Liver (tissue), 9 donors: ENCODE data around the gene APOBEC3A. TPM values are rescaled to one million over a fixed set of nuclear protein-coding genes. Genes with fewer than 3 reads are reported as not detected.
"Not testable (repeated sequence)": the region's sequence is repeated elsewhere in the genome, so short reads cannot be mapped to it uniquely, and the experiment has no call there.

ENCODE experiments used
- DNase-seq: peaks from one replicate; pipeline ENCODE4 v3.0.0-alpha.2; 2017; ENCODE audit warnings: low spot score
- H3K27ac ChIP-seq, 2 donors: one replicate each; pipeline ENCODE4 v1.7.0; 2013; ENCODE audit warnings: inconsistent platforms in 2 of 2, low read length in 2 of 2, control low read depth in 1 of 2, low read depth in 1 of 2, mild to moderate bottlenecking in 1 of 2
- H3K27me3 ChIP-seq, 4 donors: one replicate each; pipeline versions ENCODE4 v1.6.1 to v1.7.0; 2013; ENCODE audit warnings: low read length in 3 of 4, inconsistent platforms in 1 of 4, mild to moderate bottlenecking in 1 of 4, moderate library complexity in 1 of 4; ENCODE audit not compliant: control insufficient read depth in 4 of 4, insufficient read depth in 4 of 4
- H3K36me3 ChIP-seq, 4 donors: one replicate each; pipeline versions ENCODE4 v1.6.1 to v1.7.0; 2013; ENCODE audit warnings: low read length in 3 of 4, mild to moderate bottlenecking in 3 of 4, low read depth in 1 of 4, moderate library complexity in 1 of 4; ENCODE audit not compliant: control insufficient read depth in 4 of 4, insufficient read depth in 3 of 4
- H3K4me1 ChIP-seq, 4 donors: one replicate each; pipeline versions ENCODE4 v1.6.1 to v1.7.0; 2013; ENCODE audit warnings: low read length in 3 of 4, mild to moderate bottlenecking in 3 of 4, moderate library complexity in 1 of 4; ENCODE audit not compliant: control insufficient read depth in 4 of 4, insufficient read depth in 4 of 4
- H3K4me3 ChIP-seq, 3 donors: one replicate each; pipeline versions ENCODE4 v1.6.1 to v1.7.0; 2013; ENCODE audit warnings: low read length in 3 of 3, control low read depth in 1 of 3, low read depth in 1 of 3, mild to moderate bottlenecking in 1 of 3
- H3K9ac ChIP-seq, 2 donors: one replicate each; pipeline ENCODE4 v1.7.0; 2013; ENCODE audit warnings: low read length in 2 of 2, mild to moderate bottlenecking in 2 of 2, moderate library complexity in 2 of 2, control low read depth in 1 of 2, low read depth in 1 of 2
- H3K9me3 ChIP-seq, 4 donors: one replicate each; pipeline versions ENCODE4 v1.6.1 to v1.7.0; 2013; ENCODE audit warnings: low read length in 3 of 4; ENCODE audit not compliant: control insufficient read depth in 4 of 4
- ATF3 ChIP-seq: IDR thresholded peaks from 2 replicates; pipeline ENCODE4 v1.6.1; 2016; ENCODE audit warnings: antibody characterized with exemption
- CTCF ChIP-seq: fragments of 150-350 bp; IDR thresholded peaks from 2 replicates; pipeline ENCODE4 v1.5.1; 2017; ENCODE audit warnings: improper control_type of control experiment, low read depth, low read length; ENCODE audit not compliant: missing input control
- EGR1 ChIP-seq, 2 donors: IDR thresholded peaks; 2 replicates each; pipeline ENCODE4 v1.6.1; 2016 to 2018; ENCODE audit warnings: antibody characterized with exemption in 2 of 2, low read depth in 2 of 2
- FOXA1 ChIP-seq: IDR thresholded peaks from 2 replicates; pipeline ENCODE4 v1.6.1; 2016; ENCODE audit warnings: antibody characterized with exemption
- FOXA2 ChIP-seq: IDR thresholded peaks from 2 replicates; pipeline ENCODE4 v1.6.1; 2016; ENCODE audit warnings: antibody characterized with exemption
- GABPA ChIP-seq, 2 donors: IDR thresholded peaks in 1 of 2; conservative IDR thresholded peaks in 1 of 2; 2 replicates each; pipeline ENCODE4 v1.6.1; 2016; ENCODE audit warnings: antibody characterized with exemption in 2 of 2, mild to moderate bottlenecking in 1 of 2, moderate library complexity in 1 of 2
- HNF4A ChIP-seq, 2 donors: conservative IDR thresholded peaks; 2 replicates each; pipeline ENCODE4 v1.6.1; 2016; ENCODE audit warnings: antibody characterized with exemption in 2 of 2, mild to moderate bottlenecking in 2 of 2
- HNF4G ChIP-seq: IDR thresholded peaks from 2 replicates; pipeline ENCODE4 v1.6.1; 2016; ENCODE audit warnings: antibody characterized with exemption
- JUND ChIP-seq, 2 donors: IDR thresholded peaks; 2 replicates each; pipeline ENCODE4 v1.6.1; 2016; ENCODE audit warnings: antibody characterized with exemption in 2 of 2
- NR2F2 ChIP-seq: IDR thresholded peaks from 2 replicates; pipeline ENCODE4 v1.6.1; 2016; ENCODE audit warnings: antibody characterized with exemption
- RAD21 ChIP-seq, 2 donors: IDR thresholded peaks; 2 replicates each; pipeline ENCODE4 v1.6.1; 2016; ENCODE audit warnings: antibody characterized with exemption in 2 of 2, mild to moderate bottlenecking in 2 of 2
- RXRA ChIP-seq, 2 donors: IDR thresholded peaks; 2 replicates each; pipeline ENCODE4 v1.6.1; 2017 to 2018; ENCODE audit warnings: antibody characterized with exemption in 2 of 2, mild to moderate bottlenecking in 1 of 2
- SP1 ChIP-seq: IDR thresholded peaks from 2 replicates; pipeline ENCODE4 v1.6.1; 2018; ENCODE audit warnings: antibody characterized with exemption, mild to moderate bottlenecking
- TAF1 ChIP-seq: conservative IDR thresholded peaks from 2 replicates; pipeline ENCODE4 v1.6.1; 2016; ENCODE audit warnings: antibody characterized with exemption, mild to moderate bottlenecking
- YY1 ChIP-seq: IDR thresholded peaks from 2 replicates; pipeline ENCODE4 v1.6.1; 2016; ENCODE audit warnings: antibody characterized with exemption, mild to moderate bottlenecking
- ZBTB33 ChIP-seq: IDR thresholded peaks from 2 replicates; pipeline ENCODE4 v1.6.1; 2016; ENCODE audit warnings: antibody characterized with exemption
- WGBS: extraction: QIAGEN DNeasy Blood & Tissue Kit; methylation state at CpG from one replicate; pipeline ENCODE4 v1.1.7; 2013; 5-methylcytosine and 5-hydroxymethylcytosine counted together
- polyA plus RNA-seq, 2 donors: library from polyadenylated mRNA; stranded (reverse) in 1 of 2; unstranded in 1 of 2; fragments of 200-250 nt in 1 of 2; fragments of >200 nt in 1 of 2; fragmentation: Nextera tagmentation in 1 of 2; extraction: Ambion mirVana in 1 of 2; gene quantifications; one replicate each; pipeline versions ENCODE4 v1.2.1 to v1.2.3, GENCODE V29; 2013 to 2015
- total RNA-seq, 2 donors: library from RNA; depleted of rRNA; stranded (reverse); fragments of >200 nt; gene quantifications; one replicate each; pipeline ENCODE4 v1.2.3, GENCODE V29; 2014
- TF ChIP-seq, protein P1 (sequence below): IDR thresholded peaks from 2 replicates; pipeline ENCODE4 v1.6.1; 2016; ENCODE audit warnings: antibody characterized with exemption
- TF ChIP-seq, protein P2 (sequence below): IDR thresholded peaks from 2 replicates; pipeline ENCODE4 v1.6.1; 2016; ENCODE audit warnings: antibody characterized with exemption, mild to moderate bottlenecking
- donor health status: healthy.
- donor health status: healthy.
- donor health status: healthy.
- donor health status: healthy.
- donor health status: healthy.

The APOBEC3A gene
- total and polyA plus RNA-seq, 4 donors, result 0.26 to 8.7 (median 4.6) TPM

GRCh38 chr22:39003165-39003638, 45.8 kb downstream of the APOBEC3A start:
- WGBS, result 22% methylated on average over 7 of the region's 7 CpGs
- H3K4me1 ChIP-seq, result no peaks in the 10 kb centered on the region
- TF ChIP-seq FOXA1, result no peak
- peak; percentile 69 for TF ChIP-seq CTCF
- no peak for TF ChIP-seq ATF3
- TF ChIP-seq NR2F2, result peak; percentile 48
- peak; percentile 81 to 88 for TF ChIP-seq RAD21 (IDR thresholded peaks at IDR 0.05)
- TF ChIP-seq YY1, result no peak
- peak in 1 of 2 donors; percentile 14 for TF ChIP-seq RXRA (IDR thresholded peaks at IDR 0.05)
- no peak overlapping the region for H3K27ac ChIP-seq
- no peak overlapping the region for H3K4me3 ChIP-seq
- peaks cover 0 to 4% (median 0%) of the 10 kb centered on the region in 4 donors for H3K27me3 ChIP-seq
- no peak overlapping the region for H3K9ac ChIP-seq
- no peaks in the 10 kb centered on the region for H3K36me3 ChIP-seq
- peak; percentile 65 for DNase-seq
- H3K9me3 ChIP-seq, result no peaks in the 10 kb centered on the region

GRCh38 chr22:39007177-39007576, 49.8 kb downstream of the APOBEC3A start:
- no peak overlapping the region for H3K27ac ChIP-seq
- 97% methylated on average over 5 of the region's 5 CpGs for WGBS
- no peaks in the 10 kb centered on the region for H3K9me3 ChIP-seq
- H3K4me1 ChIP-seq, result no peaks in the 10 kb centered on the region
- no peak overlapping the region for H3K9ac ChIP-seq
- no peak for DNase-seq
- TF ChIP-seq FOXA1 (no peak), TAF1 (no peak), SP1 (no peak), ATF3 (no peak), NR2F2 (no peak), ZBTB33 (no peak), RAD21 (IDR thresholded peaks at IDR 0.05) (no peak), GABPA (IDR thresholded peaks at IDR 0.05 in 1 of 2, conservative IDR thresholded peaks at IDR 0.05 in 1 of 2) (no peak), RXRA (IDR thresholded peaks at IDR 0.05) (no peak), HNF4A (conservative IDR thresholded peaks at IDR 0.05) (no peak), EGR1 (IDR thresholded peaks at IDR 0.05; ENCODE audit: low read depth in 2 of 2) (no peak), HNF4G (no peak), FOXA2 (no peak), JUND (IDR thresholded peaks at IDR 0.05) (no peak), YY1 (no peak), CTCF (no peak)
- TF ChIP-seq, protein P1, sequence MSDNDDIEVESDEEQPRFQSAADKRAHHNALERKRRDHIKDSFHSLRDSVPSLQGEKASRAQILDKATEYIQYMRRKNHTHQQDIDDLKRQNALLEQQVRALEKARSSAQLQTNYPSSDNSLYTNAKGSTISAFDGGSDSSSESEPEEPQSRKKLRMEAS, result no peak
- TF ChIP-seq, protein P2, sequence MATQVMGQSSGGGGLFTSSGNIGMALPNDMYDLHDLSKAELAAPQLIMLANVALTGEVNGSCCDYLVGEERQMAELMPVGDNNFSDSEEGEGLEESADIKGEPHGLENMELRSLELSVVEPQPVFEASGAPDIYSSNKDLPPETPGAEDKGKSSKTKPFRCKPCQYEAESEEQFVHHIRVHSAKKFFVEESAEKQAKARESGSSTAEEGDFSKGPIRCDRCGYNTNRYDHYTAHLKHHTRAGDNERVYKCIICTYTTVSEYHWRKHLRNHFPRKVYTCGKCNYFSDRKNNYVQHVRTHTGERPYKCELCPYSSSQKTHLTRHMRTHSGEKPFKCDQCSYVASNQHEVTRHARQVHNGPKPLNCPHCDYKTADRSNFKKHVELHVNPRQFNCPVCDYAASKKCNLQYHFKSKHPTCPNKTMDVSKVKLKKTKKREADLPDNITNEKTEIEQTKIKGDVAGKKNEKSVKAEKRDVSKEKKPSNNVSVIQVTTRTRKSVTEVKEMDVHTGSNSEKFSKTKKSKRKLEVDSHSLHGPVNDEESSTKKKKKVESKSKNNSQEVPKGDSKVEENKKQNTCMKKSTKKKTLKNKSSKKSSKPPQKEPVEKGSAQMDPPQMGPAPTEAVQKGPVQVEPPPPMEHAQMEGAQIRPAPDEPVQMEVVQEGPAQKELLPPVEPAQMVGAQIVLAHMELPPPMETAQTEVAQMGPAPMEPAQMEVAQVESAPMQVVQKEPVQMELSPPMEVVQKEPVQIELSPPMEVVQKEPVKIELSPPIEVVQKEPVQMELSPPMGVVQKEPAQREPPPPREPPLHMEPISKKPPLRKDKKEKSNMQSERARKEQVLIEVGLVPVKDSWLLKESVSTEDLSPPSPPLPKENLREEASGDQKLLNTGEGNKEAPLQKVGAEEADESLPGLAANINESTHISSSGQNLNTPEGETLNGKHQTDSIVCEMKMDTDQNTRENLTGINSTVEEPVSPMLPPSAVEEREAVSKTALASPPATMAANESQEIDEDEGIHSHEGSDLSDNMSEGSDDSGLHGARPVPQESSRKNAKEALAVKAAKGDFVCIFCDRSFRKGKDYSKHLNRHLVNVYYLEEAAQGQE, result no peak
- H3K4me3 ChIP-seq, result no peak overlapping the region
- no peaks in the 10 kb centered on the region for H3K27me3 ChIP-seq
- no peaks in the 10 kb centered on the region for H3K36me3 ChIP-seq

- not testable (repeated sequence) for H3K4me3 ChIP-seq, H3K27me3 ChIP-seq, H3K27ac ChIP-seq, H3K4me1 ChIP-seq, H3K9ac ChIP-seq, H3K9me3 ChIP-seq, H3K36me3 ChIP-seq, DNase-seq
- 90% methylated on average over 8 of the region's 8 CpGs for WGBS
Observed at GRCh38 chr22:39008271-39008850, 51.0 kb downstream of the APOBEC3A start.
